Measurements from ENCODE around the gene PYCR2. TPM values are rescaled to one million over a fixed set of nuclear protein-coding genes. Genes with fewer than 3 reads are reported as not detected.

The PYCR2 gene
- total RNA-seq, 1 donor from 2014 or later = 38.1 TPM

DNA sequence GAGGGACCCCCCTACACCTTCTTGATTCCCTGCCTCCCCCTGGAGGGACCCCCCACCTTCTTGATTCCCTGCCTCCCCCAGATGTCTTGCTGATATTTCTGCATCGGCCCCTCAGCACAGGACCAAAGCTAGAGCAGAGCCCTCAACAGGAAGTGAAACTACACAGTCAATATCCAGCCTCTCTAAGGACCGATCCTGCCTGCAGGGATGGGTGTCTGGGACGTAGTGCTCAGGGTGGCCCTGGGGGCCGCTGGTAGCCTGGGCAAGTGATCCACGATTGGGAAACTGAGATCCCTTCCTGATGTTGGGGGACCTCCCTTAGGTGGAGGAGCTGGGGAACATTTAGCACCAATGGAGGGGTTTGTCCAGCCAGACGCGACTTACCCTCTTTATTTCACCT, 20.9 kb upstream of the PYCR2 start:
- Mint-ChIP-seq H3K27me3 (ENCODE audit: low read depth, unreplicated experiment) (peaks cover 35% of the 10 kb centered on the region), H3K27ac (ENCODE audit: unreplicated experiment) (no peak overlapping the region), H3K9me3 (ENCODE audit: unreplicated experiment) (peaks cover 1% of the 10 kb centered on the region), H3K4me3 (ENCODE audit: unreplicated experiment) (no peak overlapping the region), H3K36me3 (ENCODE audit: low read depth, unreplicated experiment) (no peaks in the 10 kb centered on the region), H3K4me1 (ENCODE audit: low read depth, unreplicated experiment) (peaks cover 10% of the 10 kb centered on the region)
- Histone ChIP-seq H3K9me3 (ENCODE audit: insufficient read depth, low read depth, low read length) (no peaks in the 10 kb centered on the region), H3K27me3 (ENCODE audit: insufficient read depth, low read length) (peaks cover 17% of the 10 kb centered on the region), H3K9ac (ENCODE audit: low read length) (no peak overlapping the region), H3K27ac (ENCODE audit: low read depth, low read length) (no peak overlapping the region), H3K36me3 (ENCODE audit: insufficient read depth, low read length) (no peaks in the 10 kb centered on the region), H3K4me3 (ENCODE audit: insufficient read depth, low read depth, low read length) (no peak overlapping the region), H4K20me1 (ENCODE audit: insufficient read depth, low read length) (no peaks in the 10 kb centered on the region), H3K4me2 (ENCODE audit: low read length) (no peak overlapping the region), H3K79me2 (ENCODE audit: insufficient read depth, low read length) (no peaks in the 10 kb centered on the region), H2AFZ (ENCODE audit: low read depth, low read length) (no peak overlapping the region), H3K4me1 (ENCODE audit: insufficient read depth, low read length) (no peaks in the 10 kb centered on the region)
- TF ChIP-seq EZH2 (IDR thresholded peaks at IDR 0.05; ENCODE audit: insufficient read depth, low read length) = no peak
- TF ChIP-seq, protein P1, sequence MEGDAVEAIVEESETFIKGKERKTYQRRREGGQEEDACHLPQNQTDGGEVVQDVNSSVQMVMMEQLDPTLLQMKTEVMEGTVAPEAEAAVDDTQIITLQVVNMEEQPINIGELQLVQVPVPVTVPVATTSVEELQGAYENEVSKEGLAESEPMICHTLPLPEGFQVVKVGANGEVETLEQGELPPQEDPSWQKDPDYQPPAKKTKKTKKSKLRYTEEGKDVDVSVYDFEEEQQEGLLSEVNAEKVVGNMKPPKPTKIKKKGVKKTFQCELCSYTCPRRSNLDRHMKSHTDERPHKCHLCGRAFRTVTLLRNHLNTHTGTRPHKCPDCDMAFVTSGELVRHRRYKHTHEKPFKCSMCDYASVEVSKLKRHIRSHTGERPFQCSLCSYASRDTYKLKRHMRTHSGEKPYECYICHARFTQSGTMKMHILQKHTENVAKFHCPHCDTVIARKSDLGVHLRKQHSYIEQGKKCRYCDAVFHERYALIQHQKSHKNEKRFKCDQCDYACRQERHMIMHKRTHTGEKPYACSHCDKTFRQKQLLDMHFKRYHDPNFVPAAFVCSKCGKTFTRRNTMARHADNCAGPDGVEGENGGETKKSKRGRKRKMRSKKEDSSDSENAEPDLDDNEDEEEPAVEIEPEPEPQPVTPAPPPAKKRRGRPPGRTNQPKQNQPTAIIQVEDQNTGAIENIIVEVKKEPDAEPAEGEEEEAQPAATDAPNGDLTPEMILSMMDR (IDR thresholded peaks at IDR 0.05; ENCODE audit: insufficient read depth, low read depth, low read length) = no peak
- no peak for DNase-seq (ENCODE audit: low read depth)
- FAIRE-seq = no peak

DNA sequence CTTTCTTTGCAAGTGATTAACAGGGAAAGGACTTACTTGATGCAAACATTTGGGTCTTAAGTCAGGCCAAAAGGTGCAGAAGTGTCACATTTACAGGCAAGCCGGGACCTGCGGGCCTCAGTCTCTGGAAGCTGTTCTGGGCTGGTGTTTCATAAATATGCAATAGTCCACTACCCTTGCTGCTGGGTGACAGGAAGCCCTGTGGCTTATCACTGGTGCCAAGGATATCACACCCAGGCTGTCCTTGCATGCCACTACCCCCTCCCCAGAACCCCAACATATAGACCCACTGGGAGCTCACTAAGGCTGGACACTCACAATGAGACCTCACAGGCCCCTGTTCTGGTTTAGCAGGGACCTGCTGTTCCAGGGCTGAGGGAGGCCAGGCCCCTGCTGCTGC, 20.3 kb upstream of the PYCR2 start:
- no peak for FAIRE-seq

DNA sequence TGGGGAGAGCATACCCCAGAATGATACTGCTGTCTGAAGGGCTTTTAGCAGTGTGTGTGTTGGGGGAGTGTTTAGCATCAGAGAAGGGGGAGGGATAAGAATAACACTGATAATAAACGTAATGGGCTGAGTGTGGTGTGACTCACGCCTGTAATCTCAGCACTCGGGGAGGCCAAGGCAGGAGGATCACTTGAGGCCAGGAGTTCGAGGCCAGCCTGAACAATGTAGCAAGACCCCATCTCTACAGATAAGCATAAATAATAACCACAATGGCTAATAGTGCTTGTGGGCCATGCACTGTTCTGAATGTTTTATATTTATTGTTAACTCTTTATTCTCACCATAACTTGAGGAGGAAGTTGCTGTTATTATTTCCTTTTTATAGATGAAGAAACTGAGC, 19.5 kb upstream of the PYCR2 start:
- H3K4me2 ChIP-seq (ENCODE audit: low read length) = no peak overlapping the region
- H3K9ac ChIP-seq (ENCODE audit: low read length) = no peak overlapping the region
- no peak for DNase-seq (ENCODE audit: low read depth)
- H3K4me3 ChIP-seq (ENCODE audit: insufficient read depth, low read depth, low read length) = no peak overlapping the region
- Mint-ChIP-seq H3K4me1 (ENCODE audit: low read depth, unreplicated experiment) (peaks cover 10% of the 10 kb centered on the region), H3K9me3 (ENCODE audit: unreplicated experiment) (peaks cover 1% of the 10 kb centered on the region), H3K4me3 (ENCODE audit: unreplicated experiment) (no peak overlapping the region), H3K36me3 (ENCODE audit: low read depth, unreplicated experiment) (no peaks in the 10 kb centered on the region), H3K27me3 (ENCODE audit: low read depth, unreplicated experiment) (peaks cover 26% of the 10 kb centered on the region), H3K27ac (ENCODE audit: unreplicated experiment) (no peak overlapping the region)
- H3K4me1 ChIP-seq (ENCODE audit: insufficient read depth, low read length) = no peaks in the 10 kb centered on the region
- no peak overlapping the region for H2AFZ ChIP-seq (ENCODE audit: low read depth, low read length)
- H3K9me3 ChIP-seq (ENCODE audit: insufficient read depth, low read depth, low read length) = no peaks in the 10 kb centered on the region
- FAIRE-seq = no peak
- H3K27ac ChIP-seq (ENCODE audit: low read depth, low read length) = no peak overlapping the region
- H3K36me3 ChIP-seq (ENCODE audit: insufficient read depth, low read length) = no peaks in the 10 kb centered on the region
- H3K79me2 ChIP-seq (ENCODE audit: insufficient read depth, low read length) = no peaks in the 10 kb centered on the region
- H4K20me1 ChIP-seq (ENCODE audit: insufficient read depth, low read length) = no peaks in the 10 kb centered on the region
- peaks cover 8% of the 10 kb centered on the region for H3K27me3 ChIP-seq (ENCODE audit: insufficient read depth, low read length)
- TF ChIP-seq EZH2 (IDR thresholded peaks at IDR 0.05; ENCODE audit: insufficient read depth, low read length) = no peak
- TF ChIP-seq, protein P1 (IDR thresholded peaks at IDR 0.05; ENCODE audit: insufficient read depth, low read depth, low read length) = no peak

More for the DNA sequence above, 20.3 kb upstream of the PYCR2 start:
- Mint-ChIP-seq H3K4me1 (ENCODE audit: low read depth, unreplicated experiment) (peaks cover 10% of the 10 kb centered on the region), H3K4me3 (ENCODE audit: unreplicated experiment) (no peak overlapping the region), H3K27me3 (ENCODE audit: low read depth, unreplicated experiment) (peaks cover 33% of the 10 kb centered on the region), H3K36me3 (ENCODE audit: low read depth, unreplicated experiment) (no peaks in the 10 kb centered on the region), H3K27ac (ENCODE audit: unreplicated experiment) (no peak overlapping the region), H3K9me3 (ENCODE audit: unreplicated experiment) (peaks cover 1% of the 10 kb centered on the region)
- Histone ChIP-seq H3K27me3 (ENCODE audit: insufficient read depth, low read length) (peaks cover 16% of the 10 kb centered on the region), H3K4me3 (ENCODE audit: insufficient read depth, low read depth, low read length) (no peak overlapping the region), H3K4me2 (ENCODE audit: low read length) (no peak overlapping the region), H3K4me1 (ENCODE audit: insufficient read depth, low read length) (no peaks in the 10 kb centered on the region), H3K9ac (ENCODE audit: low read length) (no peak overlapping the region), H2AFZ (ENCODE audit: low read depth, low read length) (no peak overlapping the region), H4K20me1 (ENCODE audit: insufficient read depth, low read length) (no peaks in the 10 kb centered on the region), H3K9me3 (ENCODE audit: insufficient read depth, low read depth, low read length) (no peaks in the 10 kb centered on the region), H3K79me2 (ENCODE audit: insufficient read depth, low read length) (no peaks in the 10 kb centered on the region), H3K27ac (ENCODE audit: low read depth, low read length) (no peak overlapping the region), H3K36me3 (ENCODE audit: insufficient read depth, low read length) (no peaks in the 10 kb centered on the region)
- DNase-seq (ENCODE audit: low read depth) = no peak
- TF ChIP-seq, protein P1 (IDR thresholded peaks at IDR 0.05; ENCODE audit: insufficient read depth, low read depth, low read length) = no peak
- TF ChIP-seq EZH2 (IDR thresholded peaks at IDR 0.05; ENCODE audit: insufficient read depth, low read length) = no peak
